SK-N-MC (cell line): Measurements from ENCODE around the gene RLF.

Experiments
- EZH2 ChIP-seq: fragments of 200-600 bp; sonication (generic); IDR thresholded peaks from one replicate; pipeline ENCODE4 v1.6.1; 2017; ENCODE audit warnings: antibody characterized with exemption
- FOXP2 ChIP-seq: optimal IDR thresholded peaks from 2 replicates; pipeline ENCODE3; 2011; ENCODE audit warnings: mild to moderate bottlenecking, moderate library complexity; ENCODE audit not compliant: insufficient read depth; ENCODE audit errors: extremely low read length, control extremely low read depth
- POLR2AphosphoS5 ChIP-seq: IDR thresholded peaks from 2 replicates; pipeline ENCODE4 v1.6.1; 2012; ENCODE audit warnings: mild to moderate bottlenecking, low read depth, low read length, borderline replicate concordance

GRCh38 chr1:40244138-40244744 is 83.1 kb downstream of the RLF start:
- TF ChIP-seq EZH2 (no peak), POLR2AphosphoS5 (no peak), FOXP2 (no peak)
